Activated CD4-positive, CD25-positive, alpha-beta regulatory T cell treated with anti-CD3 and anti-CD28 coated beads, Interleukin-2, amount 50 U/mL, for 72 hours (primary cell): ENCODE results near the gene NDUFA12.

ENCODE experiments used
- DNase-seq: peaks from one replicate; pipeline ENCODE4 v3.0.0; 2021

The NDUFA12 gene

GRCh38 chr12:94930772-94931171 is 72.7 kb downstream of the NDUFA12 start:
- DNase-seq = no peak

- DNase-seq = no peak
Measured at GRCh38 chr12:94930216-94930654, 73.3 kb downstream of the NDUFA12 start.

GRCh38 chr12:94929780-94930179 is 73.7 kb downstream of the NDUFA12 start:
- DNase-seq = no peak

- DNase-seq = no peak
Measured at GRCh38 chr12:94925729-94926128, 77.8 kb downstream of the NDUFA12 start.

GRCh38 chr12:94925206-94925605 is 78.3 kb downstream of the NDUFA12 start:
- no peak for DNase-seq

- no peak for DNase-seq
Measured at GRCh38 chr12:94922561-94922960, 80.9 kb downstream of the NDUFA12 start.
